GM11168 (cell line): ENCODE measurements around the gene ABCA1.

Source experiments
- in situ Hi-C: fragments of 300-500 bp; cut with MboI; formaldehyde crosslinking; loops from one replicate; pipeline ENCODE4 v1.12.0; 2022; ENCODE audit warnings: low sequenced_read_pairs; ENCODE audit not compliant: unreplicated experiment

The ABCA1 gene

GRCh38 chr9:104740621-104741020, 187.3 kb downstream of the ABCA1 start:
- in situ Hi-C loops = loop anchor here (25.0 kb wide), 1 partner anchor 553 kb away; no protein-coding TSS in a partner anchor

- in situ Hi-C loops = loop anchor here (25.0 kb wide), 1 partner anchor 551 kb away; no protein-coding TSS in a partner anchor
These were observed 189.5 kb downstream of the ABCA1 start for GRCh38 chr9:104738452-104738851.
